Glomerular visceral epithelial cell (primary cell): ENCODE data around the gene PHC3.

Source experiments
- DNase-seq: peaks from one replicate; pipeline ENCODE4 v3.0.0-alpha.2; 2016; ENCODE audit errors: extremely low spot score

Gene PHC3

DNA sequence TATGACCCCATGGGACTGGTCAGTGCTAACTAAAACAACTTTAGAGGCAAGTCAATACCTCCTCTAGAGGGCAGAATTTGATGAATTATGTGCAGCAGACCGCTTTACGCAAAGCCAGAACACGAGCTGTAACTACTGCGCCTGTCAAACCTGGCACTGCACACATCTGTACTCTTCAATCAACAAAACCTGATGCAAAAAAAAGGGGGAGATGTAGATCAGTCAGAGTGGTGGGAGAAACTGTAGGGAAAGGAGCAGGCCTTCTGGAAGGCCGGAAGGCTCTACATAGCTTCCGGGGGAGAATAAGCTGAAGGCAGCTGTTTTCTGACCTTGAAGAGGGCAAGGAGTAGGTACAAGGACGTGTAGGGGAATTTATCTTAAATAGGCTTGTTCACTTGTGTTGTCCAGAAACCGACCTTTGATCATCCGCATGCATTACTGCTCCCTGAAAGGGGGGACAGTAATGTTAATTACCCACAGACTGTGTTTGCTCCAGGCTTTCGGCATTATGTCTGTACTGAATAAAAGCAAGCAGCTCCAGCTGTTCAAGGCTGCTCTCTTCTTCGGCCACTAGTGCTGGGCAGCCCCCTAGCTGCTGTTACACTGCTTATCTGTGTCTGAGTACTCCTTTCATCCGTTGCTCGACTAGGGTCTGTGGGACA, 102.8 kb downstream of the PHC3 start:
- no peak for DNase-seq

DNA sequence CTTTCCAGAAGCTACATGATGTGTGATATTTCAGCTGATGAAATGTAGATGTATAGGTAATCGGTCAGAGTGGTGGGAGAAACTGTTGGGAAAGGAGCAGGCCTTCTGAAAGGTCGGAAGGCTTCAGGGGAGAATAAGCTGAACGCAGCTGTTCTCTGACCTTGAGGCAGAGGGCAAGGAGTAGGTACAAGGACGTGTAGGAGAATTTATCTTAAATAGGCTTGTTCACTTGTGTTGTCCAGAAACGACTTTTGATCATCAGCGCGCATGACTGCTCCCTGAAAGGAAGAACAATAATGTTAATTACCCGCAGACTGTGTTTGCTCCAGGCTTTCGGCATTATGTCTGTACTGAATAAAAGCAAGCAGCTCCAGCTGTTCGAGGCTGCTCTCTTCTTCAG, 104.2 kb downstream of the PHC3 start:
- DNase-seq = no peak

DNA sequence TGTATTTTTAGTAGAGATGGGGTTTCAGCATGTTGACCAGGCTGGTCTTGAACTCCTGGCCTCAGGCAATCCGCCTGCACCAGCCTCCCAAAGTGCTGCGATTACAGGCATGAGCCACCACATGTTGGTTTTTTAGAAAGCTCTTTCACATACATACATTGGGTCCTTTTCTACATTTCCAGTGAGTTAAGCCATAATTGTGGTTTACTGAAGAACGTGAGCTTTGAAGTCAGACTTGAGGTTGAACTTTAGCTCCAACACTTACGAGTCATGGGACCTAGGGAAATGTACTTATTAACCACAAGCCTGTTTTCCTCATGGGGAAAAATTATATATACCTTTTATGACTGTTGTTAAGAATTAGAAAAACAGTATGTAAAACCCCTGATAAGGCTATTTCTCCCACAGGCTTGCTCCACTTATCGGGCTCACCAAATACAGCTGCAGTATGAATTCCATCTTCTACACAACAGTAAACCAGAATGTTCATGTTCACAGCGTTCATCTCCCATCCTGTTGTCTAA, 104.8 kb downstream of the PHC3 start:
- peak; percentile 62 for DNase-seq

DNA sequence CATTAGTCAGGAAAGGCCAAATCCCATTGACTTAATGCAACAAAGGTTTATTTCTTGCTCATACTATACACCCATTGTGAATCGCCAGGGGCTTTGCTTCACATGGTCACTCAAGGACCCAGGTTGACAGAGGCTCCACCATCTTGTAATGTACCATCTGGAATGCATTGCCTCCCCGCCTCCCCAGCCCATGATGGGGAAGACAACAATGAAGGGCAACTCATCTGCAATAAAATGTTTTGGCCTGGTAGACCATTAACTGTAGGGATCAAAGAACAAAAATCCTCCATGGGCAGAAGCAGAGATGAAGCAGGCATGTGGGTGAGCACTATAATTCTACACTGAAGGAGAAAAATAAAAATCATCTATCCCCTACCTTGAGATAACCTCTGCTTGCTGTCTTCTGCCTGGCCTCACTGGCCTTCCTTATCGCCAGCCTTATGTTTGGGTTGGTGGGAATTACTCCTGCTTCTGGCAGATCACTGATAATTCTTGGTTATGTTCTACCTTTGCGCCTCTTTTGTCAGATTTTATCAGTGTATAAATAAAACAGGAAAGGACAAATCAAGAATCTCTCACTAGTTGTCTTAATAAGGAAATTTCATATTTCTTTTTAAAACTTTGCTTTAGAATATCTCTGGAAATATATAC, 106.0 kb downstream of the PHC3 start:
- DNase-seq = no peak

DNA sequence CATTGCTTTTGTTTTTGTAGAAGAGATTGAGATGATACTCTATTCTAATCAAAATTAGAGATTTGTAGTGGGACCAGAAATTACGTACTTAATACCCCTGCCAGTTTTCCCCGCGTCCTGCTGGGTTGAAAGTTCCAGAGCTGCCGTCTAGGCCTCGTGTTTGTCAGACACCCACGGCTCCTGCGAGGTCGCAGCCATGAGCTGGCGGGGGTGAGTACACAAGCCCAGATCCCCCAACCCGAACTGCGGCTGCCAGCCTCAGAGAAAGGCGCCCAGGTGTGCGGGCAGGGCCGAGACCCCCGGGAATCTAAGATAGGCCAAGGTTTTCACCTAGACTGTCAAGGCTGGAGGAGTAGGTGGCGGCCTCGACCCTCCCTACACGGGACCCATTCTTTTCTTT, 117.4 kb downstream of the PHC3 start:
- no peak for DNase-seq

DNA sequence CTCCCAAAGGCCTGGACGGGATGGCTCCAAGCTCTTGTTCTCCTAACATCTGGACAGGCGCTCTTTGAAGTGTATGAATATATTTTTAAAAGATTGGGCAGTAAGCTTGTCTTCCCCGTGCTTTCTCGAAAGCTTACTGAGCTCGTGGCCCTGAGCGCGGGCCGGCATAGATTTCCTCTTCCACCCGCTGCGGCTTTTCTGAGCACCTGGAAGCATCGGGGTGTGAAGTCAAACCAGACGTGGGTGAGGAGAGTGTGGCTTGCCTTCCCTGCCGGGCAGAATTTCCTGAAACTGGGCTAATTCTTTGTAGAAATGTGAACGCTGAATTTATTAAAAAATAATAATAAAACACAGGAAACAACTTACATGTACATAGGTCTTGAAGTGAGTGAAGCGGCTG, 117.8 kb downstream of the PHC3 start:
- DNase-seq = no peak

DNA sequence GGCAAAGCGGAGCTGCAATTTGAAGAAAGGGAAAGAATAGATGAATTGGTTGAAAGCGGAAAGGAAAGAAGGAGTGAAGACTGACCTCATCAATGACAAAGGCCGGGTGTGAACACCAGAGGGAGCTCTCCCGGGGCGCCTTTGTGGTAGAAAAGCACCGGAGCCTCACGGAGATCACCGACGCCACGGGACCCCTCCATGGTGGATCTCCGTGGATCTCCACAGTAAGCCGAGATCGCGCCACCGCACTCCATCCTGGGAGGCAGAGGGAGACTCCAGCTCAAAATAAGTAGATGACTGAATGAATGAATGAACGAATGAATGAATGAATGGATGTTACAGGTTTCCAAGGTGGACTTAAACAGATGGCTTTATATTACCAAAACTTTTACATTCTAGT, 118.8 kb downstream of the PHC3 start:
- no peak for DNase-seq

DNA sequence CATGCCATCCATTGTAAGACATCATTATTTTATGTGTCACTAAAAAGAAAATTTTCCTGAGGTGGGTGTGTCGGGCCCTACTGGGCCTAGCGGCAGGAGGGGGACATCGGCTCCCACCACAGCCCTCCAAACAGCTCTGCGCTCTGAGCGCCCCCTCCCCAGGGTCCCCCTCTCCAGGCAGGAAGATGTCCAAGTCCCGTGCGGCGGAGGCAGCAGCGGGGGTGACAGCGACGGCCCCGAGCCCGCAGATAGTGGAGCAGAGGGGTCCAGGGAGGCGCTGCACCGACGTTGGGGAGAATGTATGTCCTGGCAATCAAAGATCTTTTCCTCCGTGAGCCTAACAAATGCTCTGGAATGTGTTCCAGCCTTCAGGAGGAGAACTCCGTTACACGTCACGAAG, 119.5 kb downstream of the PHC3 start:
- DNase-seq = no peak

DNA sequence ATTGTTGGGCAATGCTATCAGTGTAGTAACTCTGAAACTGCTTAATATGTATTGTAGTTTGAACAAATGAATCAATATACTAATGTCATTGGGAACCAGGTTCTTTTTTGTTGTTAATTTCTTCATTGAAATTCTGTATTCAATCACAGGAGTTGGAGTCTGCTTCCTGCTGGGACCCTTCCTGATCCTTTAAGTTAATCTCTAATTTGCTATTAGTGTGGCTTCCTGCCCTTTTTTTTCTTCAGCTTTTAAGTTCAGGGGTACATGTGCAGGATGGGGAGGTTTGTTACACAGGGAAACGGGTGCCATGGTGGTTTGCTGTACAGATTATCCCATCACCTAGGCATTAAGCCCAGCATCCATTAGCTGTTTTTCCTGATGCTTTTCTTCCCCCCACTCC, 122.1 kb downstream of the PHC3 start:
- DNase-seq = no peak

DNA sequence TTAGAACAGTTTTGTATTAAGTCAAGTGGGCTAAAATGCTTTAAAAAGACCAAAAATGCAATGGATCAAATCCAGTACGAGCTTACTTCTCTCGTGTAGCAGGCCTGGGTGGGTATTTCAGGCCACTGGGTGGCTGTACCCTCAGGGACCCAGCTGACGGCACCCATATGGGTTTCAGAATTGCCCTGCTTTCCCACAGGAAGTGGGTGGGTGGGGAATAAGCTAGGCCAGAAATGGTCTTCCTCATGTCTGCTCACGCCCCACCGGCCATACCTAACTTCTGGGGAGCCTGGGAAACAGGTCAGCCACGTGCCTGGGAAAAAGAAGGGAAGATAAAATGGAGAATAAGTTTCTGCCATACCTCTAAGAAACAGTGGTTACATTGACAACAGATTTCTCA, 123.4 kb downstream of the PHC3 start:
- DNase-seq = no peak

DNA sequence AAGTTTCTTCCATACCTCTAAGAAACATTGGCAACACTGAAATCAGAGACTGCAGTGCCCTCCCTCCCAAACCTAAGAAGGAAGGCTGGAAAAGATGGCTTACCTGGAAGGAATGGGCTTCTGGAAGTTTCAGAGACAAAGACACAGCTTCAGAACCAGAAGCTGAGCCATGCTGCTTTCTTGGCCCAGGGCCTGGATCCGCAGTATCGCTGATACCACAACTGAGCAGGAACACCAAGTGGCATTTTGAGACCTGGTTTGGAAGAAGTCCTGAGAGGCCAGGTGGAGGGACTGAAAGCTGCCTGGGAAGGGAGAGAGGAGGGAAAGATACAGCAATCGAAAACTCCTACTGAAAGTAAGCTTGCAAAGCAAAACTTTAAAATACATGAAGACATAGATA, 124.0 kb downstream of the PHC3 start:
- no peak for DNase-seq

DNA sequence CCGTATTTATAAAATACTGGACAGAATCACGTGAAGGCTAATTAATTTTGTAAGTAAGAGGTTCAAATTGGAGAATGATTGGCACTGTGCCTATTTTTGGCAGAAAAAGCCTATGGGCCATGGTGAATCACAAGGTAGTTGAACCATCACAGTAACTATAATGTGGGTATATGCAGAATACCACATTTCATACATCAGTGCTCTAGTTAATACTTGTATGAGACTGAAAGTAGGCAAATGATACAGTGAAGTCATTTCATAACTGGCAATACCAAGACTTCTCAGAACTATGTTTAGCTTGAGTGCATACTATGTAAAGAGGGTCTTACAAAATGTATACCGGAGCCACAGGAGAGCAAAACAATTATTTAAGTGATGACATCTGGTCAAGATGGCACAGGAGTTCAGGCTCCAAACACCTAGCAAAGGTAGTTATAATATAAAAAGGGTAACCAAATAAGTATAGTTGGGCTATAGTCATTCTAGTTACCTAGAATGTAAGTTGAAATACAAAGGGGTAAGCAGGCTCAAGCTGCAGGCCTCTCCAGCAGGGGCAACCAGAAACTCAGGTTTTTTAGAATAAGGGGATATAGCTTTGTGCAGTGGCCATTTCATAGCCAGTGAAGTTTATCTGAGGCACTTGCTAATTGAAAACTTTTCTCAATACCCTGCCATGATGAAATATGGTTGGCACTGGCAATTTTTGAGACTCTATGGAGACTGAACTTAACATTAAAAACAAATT, 124.7 kb downstream of the PHC3 start:
- peak; percentile 55 for DNase-seq

DNA sequence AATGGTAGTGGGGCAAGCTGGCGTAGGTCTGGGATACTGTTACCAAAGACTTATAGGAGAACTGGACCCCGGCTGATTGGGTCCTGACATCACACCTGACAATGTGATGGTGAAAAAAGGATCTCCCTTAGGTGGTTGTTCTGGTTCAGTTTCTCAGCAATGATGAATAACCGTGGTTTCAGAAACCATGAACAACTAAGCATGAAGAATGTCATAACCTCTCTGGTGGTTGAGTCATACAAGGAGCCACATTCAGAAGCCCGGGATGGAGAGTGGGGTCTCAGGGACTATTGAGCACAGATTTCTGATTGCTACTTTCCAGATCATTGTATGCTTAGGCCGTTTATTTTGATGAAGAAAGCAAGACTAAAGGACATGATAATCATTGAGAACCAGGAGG, 126.3 kb downstream of the PHC3 start:
- DNase-seq = peak; percentile 77

DNA sequence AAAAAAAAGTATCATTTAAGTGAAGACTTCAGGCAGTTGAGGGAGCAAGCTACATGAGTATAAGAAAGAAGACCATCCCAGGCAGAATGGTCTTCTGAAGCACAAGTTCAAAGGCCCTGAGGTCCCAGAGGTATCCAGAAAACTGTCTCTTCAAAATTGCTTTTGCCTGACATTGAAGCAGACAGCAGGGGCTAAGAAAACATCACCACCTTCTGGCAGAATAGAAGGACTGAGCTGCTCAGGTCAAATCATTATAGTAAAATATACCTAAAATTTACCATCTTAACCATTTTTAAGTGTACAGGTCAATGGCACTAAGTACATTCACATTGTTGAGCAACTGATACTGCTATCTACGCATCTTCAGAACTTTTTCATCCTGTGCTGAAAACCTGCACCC, 127.3 kb downstream of the PHC3 start:
- no peak for DNase-seq

DNA sequence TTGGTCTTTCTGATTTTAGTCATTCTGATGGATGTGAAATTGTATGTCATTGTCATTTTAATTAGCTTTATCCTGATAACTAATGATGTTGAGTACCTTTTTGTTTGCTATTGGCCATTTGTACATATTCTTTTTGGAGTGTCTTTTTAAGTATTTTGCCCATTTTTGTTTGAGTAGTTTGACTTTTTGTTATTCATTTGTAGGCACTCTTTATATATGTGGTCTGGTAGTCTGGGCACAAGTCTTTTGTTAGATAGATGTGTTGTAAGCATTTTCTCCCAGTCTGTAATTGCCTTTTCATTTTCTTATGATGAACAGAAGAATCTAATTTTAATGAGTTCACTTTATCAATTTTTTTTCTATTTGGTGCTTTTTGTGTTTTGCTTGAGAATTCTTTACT, 129.1 kb downstream of the PHC3 start:
- no peak for DNase-seq

DNA sequence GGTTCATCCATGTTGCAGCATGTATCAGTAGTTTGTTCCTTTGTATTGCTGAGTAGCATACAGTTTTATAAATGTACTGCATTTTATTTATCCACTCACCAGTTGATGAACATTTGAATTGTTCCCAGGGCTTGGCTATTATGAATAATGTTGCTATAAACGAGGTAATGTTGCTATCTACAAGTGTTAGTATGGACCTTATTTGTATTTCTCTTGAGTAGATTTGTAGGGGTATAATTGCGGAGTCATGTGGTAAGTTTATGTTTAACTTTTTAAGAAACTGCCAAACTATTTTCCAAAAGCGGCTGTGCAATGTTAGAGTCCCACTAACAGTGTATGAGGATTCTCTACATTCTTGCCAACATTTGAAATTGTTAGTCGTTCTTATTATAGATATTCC, 130.8 kb downstream of the PHC3 start:
- DNase-seq = no peak

DNA sequence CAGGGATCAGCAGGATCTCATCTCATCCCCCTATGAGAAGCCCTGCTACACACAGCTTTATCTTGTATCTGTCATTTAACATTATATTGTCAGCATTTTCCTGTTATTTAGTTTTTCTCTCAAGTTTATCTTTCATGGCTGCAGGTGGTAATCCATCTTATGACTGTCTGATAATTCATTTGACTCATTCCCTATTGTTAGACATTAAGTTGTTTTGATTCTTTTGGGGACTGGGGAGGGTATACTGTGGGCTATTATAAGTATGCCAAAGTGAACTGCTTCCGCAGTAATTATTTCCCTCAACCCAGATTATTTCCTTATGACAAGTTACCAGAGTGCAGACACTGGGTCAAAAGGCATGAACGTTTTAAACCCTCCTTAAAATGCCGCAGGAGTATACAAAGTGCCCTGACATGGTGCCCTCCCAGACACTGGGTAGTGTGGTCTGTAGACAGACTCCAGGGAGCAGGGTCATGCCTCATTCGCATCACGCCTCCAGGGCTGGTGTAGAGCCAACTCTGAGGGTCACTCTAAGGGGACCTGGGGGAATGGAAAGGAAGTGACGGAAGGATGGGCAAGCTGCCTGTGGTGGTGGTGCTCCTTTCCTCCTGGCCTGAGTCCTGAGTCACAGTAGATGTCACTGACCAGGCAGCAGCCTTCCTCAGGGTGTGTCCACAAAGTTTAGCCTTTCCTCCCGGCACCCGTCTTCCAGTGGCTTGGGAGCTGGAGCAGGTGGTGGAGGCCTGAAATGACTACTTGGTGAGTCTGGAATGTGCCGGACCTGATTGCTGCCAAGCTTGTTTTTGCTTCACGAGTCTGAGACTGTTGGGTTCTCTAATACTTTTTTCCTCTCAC, 132.2 kb downstream of the PHC3 start:
- peak; percentile 89 for DNase-seq

DNA sequence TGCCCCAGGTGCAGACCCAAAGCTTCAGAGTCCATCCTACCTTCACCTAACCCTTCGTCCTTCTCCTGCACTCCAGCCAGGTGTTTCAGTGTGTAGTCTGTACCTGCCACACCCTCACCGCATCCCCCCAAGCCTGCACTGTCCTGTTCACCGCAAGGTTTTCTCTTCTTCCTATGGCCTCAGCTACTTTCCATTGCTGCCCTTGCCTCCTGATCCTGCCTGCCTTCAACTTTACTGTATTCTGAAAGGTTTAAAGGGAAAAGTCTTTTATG, 134.5 kb downstream of the PHC3 start:
- DNase-seq = no peak

DNA sequence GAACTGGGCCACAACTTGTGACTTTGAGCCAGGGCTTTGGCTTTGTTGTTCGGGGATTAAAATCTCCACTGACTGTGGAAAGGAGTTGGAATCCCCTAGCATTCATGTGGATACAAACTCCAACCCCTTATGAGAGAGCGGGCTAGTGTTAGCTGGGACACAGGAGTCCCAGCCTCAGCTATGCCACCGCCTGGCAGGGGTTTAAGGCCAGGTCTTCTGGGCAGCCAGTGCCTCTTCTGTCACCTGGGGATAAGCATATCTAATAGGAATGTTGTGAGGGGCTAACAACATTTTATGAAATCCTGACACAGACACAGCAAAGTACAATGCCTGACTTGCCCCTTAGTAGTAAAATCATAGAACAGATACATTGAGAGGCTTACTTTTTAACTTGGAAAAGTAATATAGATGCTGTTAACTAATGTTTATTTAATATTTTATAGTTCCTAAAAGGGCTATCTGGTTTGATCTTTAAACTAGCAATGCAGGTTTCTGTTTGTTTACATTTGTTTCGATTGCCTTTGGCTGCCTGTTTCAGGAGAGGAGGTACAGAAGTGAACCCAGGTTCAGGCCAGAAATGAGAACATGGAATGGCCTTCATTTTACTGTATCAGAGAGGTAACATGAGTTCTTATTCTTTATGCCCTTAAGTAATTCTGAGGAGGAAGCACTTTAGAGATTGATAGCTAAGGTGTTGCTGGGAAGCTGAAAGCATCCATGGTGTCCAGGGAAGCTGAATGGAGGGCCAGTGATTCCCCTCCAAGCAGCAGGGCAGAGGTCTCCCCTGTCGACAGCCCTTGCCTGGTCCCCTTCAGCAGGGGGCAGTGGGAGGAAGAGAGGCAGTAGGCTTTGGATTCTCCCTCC, 135.0 kb downstream of the PHC3 start:
- no peak for DNase-seq

DNA sequence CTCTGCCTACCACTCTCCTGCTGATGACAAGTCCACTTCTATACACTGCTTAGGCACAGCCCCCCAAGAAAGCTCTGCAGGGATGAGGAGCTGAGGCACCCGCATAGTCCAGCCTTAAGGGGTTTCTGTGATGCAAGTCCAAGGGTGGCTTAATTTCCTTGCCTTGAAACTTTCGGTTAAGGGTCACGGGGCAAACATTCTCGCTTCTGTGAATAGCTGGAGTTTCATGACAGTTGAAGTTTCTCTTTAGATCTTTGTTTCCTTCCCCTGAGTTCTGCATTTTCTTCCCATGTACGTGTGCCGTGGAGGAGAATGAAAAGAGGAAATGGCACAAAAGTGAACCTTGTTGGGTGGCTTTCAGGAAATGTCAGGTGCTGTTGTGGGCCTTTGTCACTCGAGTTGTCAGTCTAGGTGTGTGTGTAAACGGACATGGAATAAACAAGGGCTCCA, 136.7 kb downstream of the PHC3 start:
- no peak for DNase-seq

DNA sequence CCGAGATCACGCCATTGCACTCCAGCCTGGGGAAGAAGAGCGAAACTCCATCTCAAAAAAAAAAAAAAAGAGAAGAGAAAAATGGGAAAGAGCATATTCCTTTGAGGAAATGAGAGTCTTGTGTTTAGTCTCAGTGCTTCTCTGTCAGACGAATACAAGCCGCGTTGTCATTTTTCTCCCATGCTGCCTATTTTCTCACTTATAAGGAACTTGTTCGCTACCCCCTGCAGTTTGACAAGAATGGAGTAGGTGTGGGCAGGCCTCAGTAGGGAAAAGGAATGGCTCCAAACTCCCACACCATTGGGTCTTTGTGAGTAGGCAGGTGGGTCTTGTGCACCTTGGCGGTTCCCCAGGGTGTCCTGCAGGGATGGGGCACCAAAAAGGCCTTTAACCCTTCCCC, 137.3 kb downstream of the PHC3 start:
- no peak for DNase-seq
